Adrenal gland (tissue), 5 donors: ENCODE measurements around the gene ARID4B.

ENCODE experiments used
- POLR2A ChIP-seq, 2 donors: fragments of 450-650 bp; IDR thresholded peaks; one replicate each; pipeline ENCODE4 v1.6.1; 2017; ENCODE audit warnings: antibody characterized with exemption in 2 of 2, mild to moderate bottlenecking in 2 of 2, moderate library complexity in 1 of 2
- TF ChIP-seq, protein P1 (sequence below), 6 experiments: fragments of 450-650 bp in 4 of 6; fragments of 200-600 bp in 2 of 6; sonication (generic) in 1 of 6; IDR thresholded peaks; 1 replicate in 5 of 6; 2 replicates in 1 of 6; pipeline versions ENCODE4 v1.5.1 to v1.8.0; 2016 to 2021; ENCODE audit warnings: antibody characterized with exemption in 6 of 6, mild to moderate bottlenecking in 2 of 6, moderate library complexity in 1 of 6
- donor health status: DM: no; HTN: no; CAD: no.

DNA sequence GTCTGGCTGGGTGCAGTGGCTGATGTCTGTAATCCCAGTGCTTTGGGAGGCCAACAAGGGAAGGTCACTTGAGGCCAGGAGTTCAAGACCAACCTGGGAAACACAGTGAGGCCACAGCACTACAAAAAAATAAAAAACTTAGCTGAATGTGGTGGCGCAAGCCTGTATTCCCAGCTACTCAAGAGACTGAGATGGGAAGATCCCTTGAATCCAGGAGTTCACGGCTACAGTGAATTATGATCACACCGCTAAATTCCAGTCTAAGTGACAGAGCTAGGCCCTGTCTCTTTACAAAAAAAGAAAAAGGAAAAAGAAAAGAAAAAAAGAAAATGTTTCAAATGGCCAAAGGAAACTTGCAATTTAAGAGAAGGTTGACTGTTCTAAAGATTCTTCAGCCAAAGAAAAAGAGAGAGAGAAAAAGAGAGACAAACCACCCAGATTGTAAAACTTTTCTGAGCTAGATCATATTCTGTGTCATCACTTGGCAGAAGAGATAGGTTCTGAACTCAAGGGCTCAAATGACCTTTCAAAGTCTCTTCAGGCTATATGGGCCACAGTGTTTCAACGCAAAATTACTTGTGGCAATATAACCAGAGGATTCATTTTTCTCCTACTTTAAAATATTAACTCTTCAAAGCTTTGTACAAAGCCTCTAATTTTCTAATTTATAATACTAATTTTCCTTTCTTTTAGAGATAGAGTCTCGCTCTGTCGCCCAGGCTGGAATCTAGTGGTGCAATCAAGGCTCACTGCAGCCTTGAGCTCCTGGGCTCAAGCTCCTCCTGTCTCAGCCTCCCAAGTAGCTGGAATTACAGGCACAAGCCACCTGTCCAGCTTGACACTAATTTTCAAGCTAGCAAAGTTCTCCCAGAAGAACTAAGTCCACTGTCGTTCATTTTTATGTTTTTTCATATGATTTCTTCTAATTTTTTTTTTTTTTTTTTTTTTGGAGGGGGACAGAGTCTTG lies 20.5 kb downstream of the ARID4B start:
- TF ChIP-seq, protein P1, sequence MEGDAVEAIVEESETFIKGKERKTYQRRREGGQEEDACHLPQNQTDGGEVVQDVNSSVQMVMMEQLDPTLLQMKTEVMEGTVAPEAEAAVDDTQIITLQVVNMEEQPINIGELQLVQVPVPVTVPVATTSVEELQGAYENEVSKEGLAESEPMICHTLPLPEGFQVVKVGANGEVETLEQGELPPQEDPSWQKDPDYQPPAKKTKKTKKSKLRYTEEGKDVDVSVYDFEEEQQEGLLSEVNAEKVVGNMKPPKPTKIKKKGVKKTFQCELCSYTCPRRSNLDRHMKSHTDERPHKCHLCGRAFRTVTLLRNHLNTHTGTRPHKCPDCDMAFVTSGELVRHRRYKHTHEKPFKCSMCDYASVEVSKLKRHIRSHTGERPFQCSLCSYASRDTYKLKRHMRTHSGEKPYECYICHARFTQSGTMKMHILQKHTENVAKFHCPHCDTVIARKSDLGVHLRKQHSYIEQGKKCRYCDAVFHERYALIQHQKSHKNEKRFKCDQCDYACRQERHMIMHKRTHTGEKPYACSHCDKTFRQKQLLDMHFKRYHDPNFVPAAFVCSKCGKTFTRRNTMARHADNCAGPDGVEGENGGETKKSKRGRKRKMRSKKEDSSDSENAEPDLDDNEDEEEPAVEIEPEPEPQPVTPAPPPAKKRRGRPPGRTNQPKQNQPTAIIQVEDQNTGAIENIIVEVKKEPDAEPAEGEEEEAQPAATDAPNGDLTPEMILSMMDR (IDR thresholded peaks at IDR 0.05), result no peak
- TF ChIP-seq POLR2A (IDR thresholded peaks at IDR 0.05), result no peak
